Lower leg skin (tissue), 3 donors: ENCODE data around the gene BTNL9.

Experiments
- POLR2A ChIP-seq, 2 donors: fragments of 450-650 bp; IDR thresholded peaks; one replicate each; pipeline ENCODE4 v1.6.1; 2016 to 2017; ENCODE audit warnings: antibody characterized with exemption in 2 of 2, mild to moderate bottlenecking in 1 of 2, moderate library complexity in 1 of 2
- TF ChIP-seq, protein P1 (sequence below), 3 donors: fragments of 450-650 bp; IDR thresholded peaks; one replicate each; pipeline ENCODE4 v1.5.1; 2016; ENCODE audit warnings: antibody characterized with exemption in 3 of 3, mild to moderate bottlenecking in 3 of 3, moderate library complexity in 2 of 3

DNA sequence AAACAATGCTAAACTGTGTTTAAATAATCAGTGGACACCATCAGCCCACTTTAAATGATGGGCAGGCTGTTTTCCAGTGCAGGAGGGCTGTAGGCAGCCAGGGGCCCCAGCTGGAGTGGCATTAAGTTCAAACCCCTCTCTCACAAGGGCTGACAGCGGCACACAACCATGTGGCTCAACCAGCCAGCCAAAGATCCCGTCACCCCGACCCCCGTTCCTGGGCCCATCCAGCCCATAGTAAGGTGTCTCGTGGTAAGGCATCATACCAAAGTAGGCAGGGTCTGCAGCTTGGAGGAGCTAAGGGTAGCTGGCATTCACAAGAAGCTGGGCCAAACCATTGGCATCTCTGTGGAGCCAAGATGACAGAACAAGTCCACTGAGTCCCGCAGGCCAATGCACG lies 24.9 kb downstream of the BTNL9 start:
- TF ChIP-seq, protein P1, sequence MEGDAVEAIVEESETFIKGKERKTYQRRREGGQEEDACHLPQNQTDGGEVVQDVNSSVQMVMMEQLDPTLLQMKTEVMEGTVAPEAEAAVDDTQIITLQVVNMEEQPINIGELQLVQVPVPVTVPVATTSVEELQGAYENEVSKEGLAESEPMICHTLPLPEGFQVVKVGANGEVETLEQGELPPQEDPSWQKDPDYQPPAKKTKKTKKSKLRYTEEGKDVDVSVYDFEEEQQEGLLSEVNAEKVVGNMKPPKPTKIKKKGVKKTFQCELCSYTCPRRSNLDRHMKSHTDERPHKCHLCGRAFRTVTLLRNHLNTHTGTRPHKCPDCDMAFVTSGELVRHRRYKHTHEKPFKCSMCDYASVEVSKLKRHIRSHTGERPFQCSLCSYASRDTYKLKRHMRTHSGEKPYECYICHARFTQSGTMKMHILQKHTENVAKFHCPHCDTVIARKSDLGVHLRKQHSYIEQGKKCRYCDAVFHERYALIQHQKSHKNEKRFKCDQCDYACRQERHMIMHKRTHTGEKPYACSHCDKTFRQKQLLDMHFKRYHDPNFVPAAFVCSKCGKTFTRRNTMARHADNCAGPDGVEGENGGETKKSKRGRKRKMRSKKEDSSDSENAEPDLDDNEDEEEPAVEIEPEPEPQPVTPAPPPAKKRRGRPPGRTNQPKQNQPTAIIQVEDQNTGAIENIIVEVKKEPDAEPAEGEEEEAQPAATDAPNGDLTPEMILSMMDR (IDR thresholded peaks at IDR 0.05): no peak
- no peak for TF ChIP-seq POLR2A (IDR thresholded peaks at IDR 0.05)
